Measurements from ENCODE around the gene FOXD2. TPM values are rescaled to one million over a fixed set of nuclear protein-coding genes. Genes with fewer than 3 reads are reported as not detected.

The FOXD2 gene
- total and polyA plus RNA-seq, 2 donors (not counting 1 experiment from before 2014, with no cell fraction given) = 0.24 to 0.37 TPM

DNA sequence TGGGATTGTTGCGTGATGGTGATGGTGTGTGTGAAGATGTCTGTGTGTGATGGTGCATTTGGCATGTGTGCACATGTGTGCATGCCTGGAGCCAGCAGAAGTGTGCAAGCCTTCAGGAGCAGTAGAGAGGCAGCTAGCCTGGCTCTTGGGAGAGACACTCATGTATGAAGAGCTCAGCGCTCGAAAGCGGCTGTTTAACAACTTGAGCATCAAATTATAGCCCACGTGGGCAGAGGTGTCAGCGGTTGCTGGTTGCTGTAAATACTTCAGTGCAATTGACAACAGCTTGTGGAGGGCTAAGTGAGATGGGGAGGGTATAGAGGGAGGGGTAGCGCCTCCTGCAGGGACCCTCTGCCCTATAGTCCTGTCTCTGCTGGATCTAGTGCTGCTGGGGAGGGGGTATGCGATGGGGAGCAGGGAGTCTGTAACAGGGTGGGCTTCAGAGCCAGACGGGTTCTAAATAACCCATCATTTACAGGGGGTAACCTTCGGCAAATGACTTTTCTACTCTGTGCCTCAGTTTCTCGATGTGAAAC, 21.5 kb downstream of the FOXD2 start:
- H3K4me1 Mint-ChIP-seq = no peaks in the 10 kb centered on the region
- DNase-seq = no peak
- Histone ChIP-seq H3K79me2 (ENCODE audit: control insufficient read depth, insufficient read depth, low read length) (no peaks in the 10 kb centered on the region), H3K4me1 (ENCODE audit: control insufficient read depth in 2 of 2, insufficient read depth in 2 of 2, low read length in 2 of 2) (no peaks in the 10 kb centered on the region), H3K9ac (ENCODE audit: low read length) (no peak overlapping the region), H3K27ac (ENCODE audit: low read length in 2 of 2) (no peak overlapping the region), H4K20me1 (ENCODE audit: control insufficient read depth, insufficient read depth, low read length, poor library complexity, severe bottlenecking) (no peaks in the 10 kb centered on the region), H2AFZ (ENCODE audit: insufficient read depth, low read depth, low read length, poor library complexity, severe bottlenecking) (no peak overlapping the region), H3K4me2 (replicated peaks; ENCODE audit: low read depth, low read length, poor library complexity, severe bottlenecking) (no peak overlapping the region), H3K36me3 (replicated peaks in 1 of 2; ENCODE audit: control extremely low read depth in 1 of 2, control insufficient read depth in 1 of 2, extremely low read depth in 1 of 2, insufficient read depth in 2 of 2, low read length in 1 of 2) (no peaks in the 10 kb centered on the region), H3K27me3 (replicated peaks in 1 of 4; ENCODE audit: control extremely low read depth in 1 of 4, control insufficient read depth in 3 of 4, insufficient read depth in 4 of 4, low read length in 3 of 4) (peaks cover 0 to 37% (median 14%) of the 10 kb centered on the region in 4 experiments), H3K9me3 (ENCODE audit: control extremely low read depth in 1 of 3, control insufficient read depth in 2 of 3, insufficient read depth in 1 of 3, low read length in 2 of 3) (peaks cover 0 to 2% (median 0%) of the 10 kb centered on the region in 3 donors), H3K4me3 (ENCODE audit: control extremely low read depth in 1 of 5, extremely low read depth in 1 of 5, insufficient read depth in 1 of 5, low read depth in 2 of 5, low read length in 4 of 5) (no peak overlapping the region)
- intact Hi-C loops (cut with micrococcal nuclease) = no loop called here
- ChIA-PET POLR2A (no interaction called here), CTCF (no interaction called here)
- no peak overlapping the region for H3K27ac Mint-ChIP-seq
- no peak for ATAC-seq (ENCODE audit: low read depth)
- H3K27me3 Mint-ChIP-seq = peaks cover 77% of the 10 kb centered on the region
- 24% methylated on average over 6 of the region's 11 CpGs for WGBS (ENCODE audit: insufficient coverage)
- TF ChIP-seq, protein P1, sequence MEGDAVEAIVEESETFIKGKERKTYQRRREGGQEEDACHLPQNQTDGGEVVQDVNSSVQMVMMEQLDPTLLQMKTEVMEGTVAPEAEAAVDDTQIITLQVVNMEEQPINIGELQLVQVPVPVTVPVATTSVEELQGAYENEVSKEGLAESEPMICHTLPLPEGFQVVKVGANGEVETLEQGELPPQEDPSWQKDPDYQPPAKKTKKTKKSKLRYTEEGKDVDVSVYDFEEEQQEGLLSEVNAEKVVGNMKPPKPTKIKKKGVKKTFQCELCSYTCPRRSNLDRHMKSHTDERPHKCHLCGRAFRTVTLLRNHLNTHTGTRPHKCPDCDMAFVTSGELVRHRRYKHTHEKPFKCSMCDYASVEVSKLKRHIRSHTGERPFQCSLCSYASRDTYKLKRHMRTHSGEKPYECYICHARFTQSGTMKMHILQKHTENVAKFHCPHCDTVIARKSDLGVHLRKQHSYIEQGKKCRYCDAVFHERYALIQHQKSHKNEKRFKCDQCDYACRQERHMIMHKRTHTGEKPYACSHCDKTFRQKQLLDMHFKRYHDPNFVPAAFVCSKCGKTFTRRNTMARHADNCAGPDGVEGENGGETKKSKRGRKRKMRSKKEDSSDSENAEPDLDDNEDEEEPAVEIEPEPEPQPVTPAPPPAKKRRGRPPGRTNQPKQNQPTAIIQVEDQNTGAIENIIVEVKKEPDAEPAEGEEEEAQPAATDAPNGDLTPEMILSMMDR (IDR thresholded peaks at IDR 0.05) = no peak
- TF ChIP-seq EZH2 (IDR thresholded peaks at IDR 0.05; ENCODE audit: borderline replicate concordance, insufficient read depth, low read depth, low read length, poor library complexity, severe bottlenecking) = no peak
- no peaks in the 10 kb centered on the region for H3K9me3 Mint-ChIP-seq (ENCODE audit: insufficient read depth)
- H3K4me3 Mint-ChIP-seq = no peak overlapping the region

DNA sequence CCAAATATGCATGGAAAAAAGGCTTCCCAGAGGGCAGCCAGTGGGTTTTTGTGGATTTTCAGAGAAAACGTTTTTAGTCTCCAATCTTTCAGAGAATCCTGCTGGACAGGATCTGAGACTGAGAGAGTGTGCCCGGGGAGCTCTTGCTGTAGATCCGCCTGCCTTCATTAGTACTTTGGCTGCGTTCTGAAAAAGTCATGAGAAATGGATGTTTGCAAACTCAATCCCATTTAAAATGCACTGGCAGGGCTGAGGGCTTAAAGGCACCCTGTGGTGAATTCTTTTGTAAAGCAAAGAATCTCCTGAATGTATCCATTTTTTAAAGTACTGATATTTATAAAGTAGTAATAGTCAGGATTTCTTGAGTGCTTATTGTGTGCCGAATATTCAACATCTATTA, 22.2 kb downstream of the FOXD2 start:
- DNase-seq (no peak), ATAC-seq (ENCODE audit: low read depth) (no peak)
- Histone ChIP-seq H3K9me3 (ENCODE audit: control extremely low read depth in 1 of 3, control insufficient read depth in 2 of 3, insufficient read depth in 1 of 3, low read length in 2 of 3) (peaks cover 0 to 2% (median 0%) of the 10 kb centered on the region in 3 donors), H3K79me2 (ENCODE audit: control insufficient read depth, insufficient read depth, low read length) (no peaks in the 10 kb centered on the region), H3K4me1 (ENCODE audit: control insufficient read depth in 2 of 2, insufficient read depth in 2 of 2, low read length in 2 of 2) (no peaks in the 10 kb centered on the region), H3K9ac (ENCODE audit: low read length) (no peak overlapping the region), H3K27me3 (replicated peaks in 1 of 4; ENCODE audit: control extremely low read depth in 1 of 4, control insufficient read depth in 3 of 4, insufficient read depth in 4 of 4, low read length in 3 of 4) (peaks cover 0 to 37% (median 14%) of the 10 kb centered on the region in 4 experiments), H4K20me1 (ENCODE audit: control insufficient read depth, insufficient read depth, low read length, poor library complexity, severe bottlenecking) (no peaks in the 10 kb centered on the region), H3K4me3 (ENCODE audit: control extremely low read depth in 1 of 5, extremely low read depth in 1 of 5, insufficient read depth in 1 of 5, low read depth in 2 of 5, low read length in 4 of 5) (no peak overlapping the region), H3K27ac (ENCODE audit: low read length in 2 of 2) (no peak overlapping the region), H2AFZ (ENCODE audit: insufficient read depth, low read depth, low read length, poor library complexity, severe bottlenecking) (no peak overlapping the region), H3K4me2 (replicated peaks; ENCODE audit: low read depth, low read length, poor library complexity, severe bottlenecking) (no peak overlapping the region), H3K36me3 (replicated peaks in 1 of 2; ENCODE audit: control extremely low read depth in 1 of 2, control insufficient read depth in 1 of 2, extremely low read depth in 1 of 2, insufficient read depth in 2 of 2, low read length in 1 of 2) (no peaks in the 10 kb centered on the region)
- intact Hi-C loops (cut with micrococcal nuclease) = no loop called here
- 9% methylated on average over 3 of the region's 5 CpGs for WGBS (ENCODE audit: insufficient coverage)
- H3K9me3 Mint-ChIP-seq (ENCODE audit: insufficient read depth) = no peaks in the 10 kb centered on the region
- no peaks in the 10 kb centered on the region for H3K4me1 Mint-ChIP-seq
- peaks cover 74% of the 10 kb centered on the region for H3K27me3 Mint-ChIP-seq
- CTCF ChIA-PET = no interaction called here
- TF ChIP-seq, protein P1 (IDR thresholded peaks at IDR 0.05) = no peak
- no peak for TF ChIP-seq EZH2 (IDR thresholded peaks at IDR 0.05; ENCODE audit: borderline replicate concordance, insufficient read depth, low read depth, low read length, poor library complexity, severe bottlenecking)
- no peak overlapping the region for H3K27ac Mint-ChIP-seq
- no peak overlapping the region for H3K4me3 Mint-ChIP-seq
- POLR2A ChIA-PET = no interaction called here
